Endodermal cell (in vitro differentiated cells): ENCODE data around the gene CLIP2. TPM values are rescaled to one million over a fixed set of nuclear protein-coding genes. Genes with fewer than 3 reads are reported as not detected.
"Not testable (repeated sequence)": the region's sequence is repeated elsewhere in the genome, so short reads cannot be mapped to it uniquely, and the experiment has no call there.

ENCODE experiments used
- DNase-seq: peaks from one replicate; pipeline ENCODE4 v3.0.0-alpha.2; 2017
- H3K27ac ChIP-seq: 2 replicates; pipeline ENCODE4 v1.5.1; 2013; ENCODE audit warnings: mild to moderate bottlenecking, low read depth, low read length, moderate library complexity
- H3K27me3 ChIP-seq: 2 replicates; pipeline ENCODE4 v1.6.1; 2013; ENCODE audit warnings: mild to moderate bottlenecking, low read length, moderate library complexity; ENCODE audit not compliant: insufficient read depth, control insufficient read depth, poor library complexity, severe bottlenecking
- H3K36me3 ChIP-seq: 2 replicates; pipeline ENCODE4 v1.7.0; 2013; ENCODE audit warnings: mild to moderate bottlenecking, low read length, moderate library complexity; ENCODE audit not compliant: control insufficient read depth, insufficient read depth
- H3K4me1 ChIP-seq: one replicate; pipeline ENCODE4 v1.7.0; 2013; ENCODE audit warnings: low read length; ENCODE audit not compliant: control insufficient read depth, insufficient read depth
- H3K4me3 ChIP-seq: 2 replicates; pipeline ENCODE4 v1.5.1; 2013; ENCODE audit warnings: mild to moderate bottlenecking, low read length, moderate library complexity
- H3K9ac ChIP-seq: 2 replicates; pipeline ENCODE4 v1.6.1; 2013; ENCODE audit warnings: mild to moderate bottlenecking, low read length, moderate library complexity; ENCODE audit not compliant: poor library complexity, severe bottlenecking; ENCODE audit errors: extremely low read depth
- H3K9me3 ChIP-seq: 2 replicates; pipeline ENCODE4 v1.6.1; 2013; ENCODE audit warnings: mild to moderate bottlenecking, low read length, moderate library complexity; ENCODE audit not compliant: control insufficient read depth
- H3K27ac Mint-ChIP-seq: 2 replicates; pipeline ENCODE4 v1.8.0; 2020; ENCODE audit warnings: mixed read lengths
- H3K27me3 Mint-ChIP-seq: 2 replicates; pipeline ENCODE4 v1.8.0; 2021; ENCODE audit warnings: mild to moderate bottlenecking, mixed read lengths; ENCODE audit not compliant: insufficient read depth
- H3K36me3 Mint-ChIP-seq: 2 replicates; pipeline ENCODE4 v1.8.0; 2020; ENCODE audit warnings: low read depth, mixed read lengths
- H3K4me1 Mint-ChIP-seq: 2 replicates; pipeline ENCODE4 v1.8.0; 2020; ENCODE audit warnings: mixed read lengths
- H3K4me3 Mint-ChIP-seq: 2 replicates; pipeline ENCODE4 v1.8.0; 2020; ENCODE audit warnings: mild to moderate bottlenecking, moderate library complexity, mixed read lengths
- H3K9me3 Mint-ChIP-seq: 2 replicates; pipeline ENCODE4 v1.8.0; 2020; ENCODE audit warnings: mild to moderate bottlenecking, mixed read lengths
- CTCF ChIP-seq: fragments of 200-600 bp; sonication (generic); conservative IDR thresholded peaks from 2 replicates; pipeline ENCODE4 v1.5.0; 2021; ENCODE audit warnings: antibody characterized with exemption, mild to moderate bottlenecking
- WGBS, 2 experiments: methylation state at CpG; one replicate each; pipeline versions ENCODE4 v1.1.5 to v1.1.7; 2013; ENCODE audit warnings: missing lambda C conversion rate in 2 of 2, mixed read lengths in 1 of 2; ENCODE audit not compliant: insufficient coverage in 1 of 2, insufficient read length in 1 of 2; 5-methylcytosine and 5-hydroxymethylcytosine counted together
- total RNA-seq, 2 donors: library from RNA; stranded (reverse); fragmentation: NEBNext Ultra II Directional in 1 of 2; extraction: Animal tissue kit (Norgen Biotek cat#: 25700) in 1 of 2; gene quantifications; 2 replicates in 1 of 2; 3 replicates in 1 of 2; pipeline ENCODE4 v1.2.1, GENCODE V29; 2021

The CLIP2 gene
- total RNA-seq, 2 donors from 2014 or later: 44.3 to 57.2 TPM

DNA sequence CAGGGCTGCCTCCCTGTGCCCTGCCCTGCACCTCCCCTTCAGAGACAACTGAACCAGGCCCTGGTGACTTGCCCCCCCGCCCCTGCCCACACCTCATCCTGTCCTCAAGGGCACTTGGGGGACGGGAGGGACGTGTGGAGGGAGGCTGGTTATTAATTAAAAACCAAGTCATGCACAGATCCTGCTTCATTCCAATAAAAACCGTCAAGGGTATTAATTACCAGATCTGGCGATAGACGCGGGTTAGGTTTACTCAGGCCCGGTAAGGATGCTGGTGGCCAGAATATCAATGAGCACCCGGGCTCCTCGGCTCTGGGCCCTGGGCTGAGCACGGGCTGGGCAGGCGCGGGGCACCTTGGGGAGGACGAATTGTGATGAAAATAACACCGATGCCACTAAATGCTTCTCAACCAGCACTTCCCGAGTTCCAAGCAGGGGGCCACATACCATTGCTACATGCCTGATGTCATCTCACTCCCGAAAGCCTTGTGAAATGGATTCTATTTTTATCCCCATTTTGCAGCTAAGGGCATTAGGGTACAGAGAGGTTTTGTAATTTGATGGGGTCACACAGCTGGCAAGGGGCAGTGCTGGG lies 140.0 kb downstream of the CLIP2 start:
- H3K9me3 ChIP-seq: no peaks in the 10 kb centered on the region
- 40 to 58% methylated on average over 17 of the region's 17 CpGs for WGBS, 2 experiments
- no peak for TF ChIP-seq CTCF
- no peak overlapping the region for H3K27ac ChIP-seq
- no peak overlapping the region for H3K4me3 ChIP-seq
- H3K9me3 Mint-ChIP-seq: no peaks in the 10 kb centered on the region
- peak overlapping the region; percentile 17 for H3K27ac Mint-ChIP-seq
- no peaks in the 10 kb centered on the region for H3K4me1 ChIP-seq
- no peaks in the 10 kb centered on the region for H3K36me3 Mint-ChIP-seq
- no peak overlapping the region for H3K9ac ChIP-seq
- no peaks in the 10 kb centered on the region for H3K36me3 ChIP-seq
- H3K4me3 Mint-ChIP-seq: no peak overlapping the region
- H3K27me3 Mint-ChIP-seq: no peaks in the 10 kb centered on the region
- H3K27me3 ChIP-seq: no peaks in the 10 kb centered on the region
- DNase-seq: peak; percentile 89
- peaks cover 9% of the 10 kb centered on the region for H3K4me1 Mint-ChIP-seq

GRCh38 chr7:74430409-74430808 lies 141.2 kb downstream of the CLIP2 start:
- not testable (repeated sequence) for H3K9me3 Mint-ChIP-seq, H3K36me3 ChIP-seq, H3K27me3 Mint-ChIP-seq, H3K27me3 ChIP-seq, H3K4me3 ChIP-seq, H3K4me1 Mint-ChIP-seq, H3K4me3 Mint-ChIP-seq, H3K9me3 ChIP-seq, H3K36me3 Mint-ChIP-seq, H3K4me1 ChIP-seq, H3K9ac ChIP-seq, H3K27ac Mint-ChIP-seq, H3K27ac ChIP-seq, DNase-seq
- 89 to 100% methylated on average over 1 to 9 of the region's 9 CpGs for WGBS, 2 experiments

DNA sequence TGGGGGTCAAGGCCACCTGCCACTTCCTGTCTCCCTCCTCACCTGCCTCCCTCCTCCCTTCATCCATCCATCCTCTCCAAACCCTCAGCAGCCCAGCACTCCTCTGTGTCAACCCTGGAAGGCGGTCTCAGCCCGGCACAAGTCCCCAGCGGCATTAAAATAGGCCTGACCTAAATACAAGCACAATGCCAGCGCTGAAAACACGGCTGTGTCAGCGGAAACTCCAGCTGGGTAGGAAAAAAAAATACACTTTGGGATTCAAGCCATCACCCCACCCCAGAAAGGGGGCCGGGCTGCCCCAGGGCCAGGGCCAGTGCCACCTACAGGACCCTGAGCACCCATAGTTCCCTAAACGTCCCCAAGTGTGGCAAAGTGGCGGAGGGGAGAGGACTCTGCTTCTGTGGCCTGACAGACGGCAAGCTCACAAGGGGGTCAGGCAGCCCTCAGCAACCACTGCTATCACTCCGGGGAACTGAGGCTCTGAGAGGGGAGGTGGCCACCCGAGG lies 141.8 kb downstream of the CLIP2 start:
- Mint-ChIP-seq H3K4me3 (no peak overlapping the region), H3K27me3 (no peaks in the 10 kb centered on the region), H3K27ac (peak overlapping the region; percentile 87), H3K36me3 (no peaks in the 10 kb centered on the region), H3K4me1 (peaks cover 9% of the 10 kb centered on the region), H3K9me3 (no peaks in the 10 kb centered on the region)
- no peaks in the 10 kb centered on the region for H3K36me3 ChIP-seq
- peak overlapping the region; percentile 22 for H3K27ac ChIP-seq
- no peak overlapping the region for H3K4me3 ChIP-seq
- H3K9ac ChIP-seq: no peak overlapping the region
- DNase-seq: peak; percentile 78
- TF ChIP-seq CTCF: peak; percentile 21
- WGBS, 2 experiments: 63 to 72% methylated on average over 5 to 12 of the region's 12 CpGs
- H3K4me1 ChIP-seq: no peaks in the 10 kb centered on the region
- H3K27me3 ChIP-seq: no peaks in the 10 kb centered on the region
- H3K9me3 ChIP-seq: no peaks in the 10 kb centered on the region

GRCh38 chr7:74437291-74437571 lies 148.0 kb downstream of the CLIP2 start:
- 100% methylated on average over 1 of the region's 1 CpG for WGBS, 2 experiments
- not testable (repeated sequence) for DNase-seq, H3K4me1 ChIP-seq, H3K9ac ChIP-seq, H3K4me3 ChIP-seq, H3K4me1 Mint-ChIP-seq, H3K36me3 ChIP-seq, H3K4me3 Mint-ChIP-seq, H3K36me3 Mint-ChIP-seq, H3K27me3 Mint-ChIP-seq, H3K27ac Mint-ChIP-seq, H3K27me3 ChIP-seq, H3K27ac ChIP-seq
- peaks cover 13% of the 10 kb centered on the region for H3K9me3 ChIP-seq
- H3K9me3 Mint-ChIP-seq: peaks cover 17% of the 10 kb centered on the region
